OCI-LY7 (cell line): ENCODE measurements around the gene TPBG.
"Not testable (repeated sequence)": the region's sequence is repeated elsewhere in the genome, so short reads cannot be mapped to it uniquely, and the experiment has no call there.

ENCODE experiments used
- EZH2phosphoT487 ChIP-seq: fragments of 200-600 bp; sonication (generic); IDR thresholded peaks from 2 replicates; pipeline ENCODE4 v1.6.1; 2018; ENCODE audit warnings: low read depth, borderline replicate concordance, mild to moderate bottlenecking, mixed run types, antibody characterized with exemption, low read length, moderate library complexity, mixed read lengths
- TF ChIP-seq, protein P1 (sequence below): fragments of 200-600 bp; sonication (generic); conservative IDR thresholded peaks from 2 replicates; pipeline ENCODE4 v1.5.1; 2014; ENCODE audit warnings: mild to moderate bottlenecking, antibody characterized with exemption, low read length, moderate library complexity, mixed read lengths

DNA sequence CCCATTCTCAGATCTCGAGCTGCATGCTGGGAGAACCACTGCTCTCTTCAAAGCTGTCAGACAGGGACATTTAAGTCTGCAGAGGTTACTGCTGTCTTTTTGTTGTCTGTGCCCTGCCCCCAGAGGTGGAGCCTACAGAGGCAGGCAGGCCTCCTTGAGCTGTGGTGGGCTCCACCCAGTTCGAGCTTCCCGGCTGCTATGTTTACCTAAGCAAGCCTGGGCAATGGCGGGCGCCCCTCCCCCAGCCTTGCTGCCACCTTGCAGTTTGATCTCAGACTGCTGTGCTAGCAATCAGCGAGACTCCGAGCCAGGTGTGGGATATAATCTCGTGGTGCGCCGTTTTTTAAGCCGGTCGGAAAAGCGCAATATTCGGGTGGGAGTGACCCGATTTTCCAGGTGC, 31.2 kb downstream of the TPBG start:
- TF ChIP-seq, protein P1, sequence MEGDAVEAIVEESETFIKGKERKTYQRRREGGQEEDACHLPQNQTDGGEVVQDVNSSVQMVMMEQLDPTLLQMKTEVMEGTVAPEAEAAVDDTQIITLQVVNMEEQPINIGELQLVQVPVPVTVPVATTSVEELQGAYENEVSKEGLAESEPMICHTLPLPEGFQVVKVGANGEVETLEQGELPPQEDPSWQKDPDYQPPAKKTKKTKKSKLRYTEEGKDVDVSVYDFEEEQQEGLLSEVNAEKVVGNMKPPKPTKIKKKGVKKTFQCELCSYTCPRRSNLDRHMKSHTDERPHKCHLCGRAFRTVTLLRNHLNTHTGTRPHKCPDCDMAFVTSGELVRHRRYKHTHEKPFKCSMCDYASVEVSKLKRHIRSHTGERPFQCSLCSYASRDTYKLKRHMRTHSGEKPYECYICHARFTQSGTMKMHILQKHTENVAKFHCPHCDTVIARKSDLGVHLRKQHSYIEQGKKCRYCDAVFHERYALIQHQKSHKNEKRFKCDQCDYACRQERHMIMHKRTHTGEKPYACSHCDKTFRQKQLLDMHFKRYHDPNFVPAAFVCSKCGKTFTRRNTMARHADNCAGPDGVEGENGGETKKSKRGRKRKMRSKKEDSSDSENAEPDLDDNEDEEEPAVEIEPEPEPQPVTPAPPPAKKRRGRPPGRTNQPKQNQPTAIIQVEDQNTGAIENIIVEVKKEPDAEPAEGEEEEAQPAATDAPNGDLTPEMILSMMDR = not testable (repeated sequence)
- TF ChIP-seq EZH2phosphoT487 = not testable (repeated sequence)
